GM19467 (cell line): ENCODE measurements around the gene IL12RB1.
"Not testable (repeated sequence)": the region's sequence is repeated elsewhere in the genome, so short reads cannot be mapped to it uniquely, and the experiment has no call there.

Experiments
- ATAC-seq: cut with Tn5 transposase; IDR thresholded peaks from one replicate; pipeline ENCODE4 v1.9.1; 2021; ENCODE audit warnings: mild to moderate bottlenecking, moderate library complexity; ENCODE audit not compliant: unreplicated experiment

The IL12RB1 gene

DNA sequence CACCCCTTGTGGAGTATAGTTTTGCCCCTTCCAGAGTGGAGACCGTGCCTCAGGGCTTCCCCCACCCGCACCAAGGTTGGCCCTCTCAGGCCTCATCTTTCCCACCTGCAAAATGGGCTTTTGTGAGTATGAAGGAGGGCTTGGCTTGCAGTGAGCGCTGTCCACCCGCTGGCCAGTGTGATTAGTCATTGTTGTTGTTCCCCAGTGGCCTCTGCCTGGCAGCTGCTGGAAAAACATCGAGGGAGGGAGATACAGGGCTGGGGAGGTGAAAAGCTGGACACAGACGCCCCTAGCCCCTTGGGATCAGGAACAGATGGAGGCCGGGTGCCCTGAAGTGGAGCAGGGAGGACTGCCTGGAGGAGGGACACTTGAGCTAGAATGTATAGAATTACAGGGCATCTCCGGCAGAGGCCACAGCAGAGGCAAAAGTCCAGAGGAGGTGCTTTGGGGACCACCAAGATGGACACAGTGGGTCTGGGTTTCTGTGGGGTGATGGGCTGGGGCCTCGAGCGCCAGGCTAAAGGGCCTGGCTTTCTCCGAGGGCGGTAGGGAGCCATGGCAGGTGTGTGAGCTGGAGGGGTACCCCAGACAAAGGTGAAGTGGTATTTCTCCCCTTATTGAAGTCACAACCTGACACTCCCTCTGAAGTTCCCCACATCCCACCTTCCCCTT is 3.9 kb upstream of the IL12RB1 start:
- ATAC-seq, result no peak

DNA sequence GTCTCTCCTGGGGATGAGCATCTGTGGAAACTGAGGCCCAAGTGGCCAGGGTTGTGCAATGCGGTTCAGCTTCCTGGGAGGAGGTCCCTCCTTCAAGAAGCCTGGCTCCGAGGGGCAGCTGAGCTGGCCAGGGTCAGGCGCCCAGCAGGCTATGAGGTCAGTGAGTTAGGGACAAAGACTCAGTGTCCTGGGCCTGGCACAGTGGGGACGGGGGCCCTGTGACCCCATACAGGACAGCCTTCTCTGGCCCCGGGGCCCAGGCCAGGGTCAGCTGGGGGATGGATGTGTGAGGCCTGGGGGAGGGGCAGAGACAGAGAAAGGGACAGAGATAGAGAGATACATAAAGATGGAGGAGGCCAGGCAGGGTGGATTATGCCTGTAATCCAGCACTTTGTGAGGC is 3.0 kb upstream of the IL12RB1 start:
- ATAC-seq, result no peak

DNA sequence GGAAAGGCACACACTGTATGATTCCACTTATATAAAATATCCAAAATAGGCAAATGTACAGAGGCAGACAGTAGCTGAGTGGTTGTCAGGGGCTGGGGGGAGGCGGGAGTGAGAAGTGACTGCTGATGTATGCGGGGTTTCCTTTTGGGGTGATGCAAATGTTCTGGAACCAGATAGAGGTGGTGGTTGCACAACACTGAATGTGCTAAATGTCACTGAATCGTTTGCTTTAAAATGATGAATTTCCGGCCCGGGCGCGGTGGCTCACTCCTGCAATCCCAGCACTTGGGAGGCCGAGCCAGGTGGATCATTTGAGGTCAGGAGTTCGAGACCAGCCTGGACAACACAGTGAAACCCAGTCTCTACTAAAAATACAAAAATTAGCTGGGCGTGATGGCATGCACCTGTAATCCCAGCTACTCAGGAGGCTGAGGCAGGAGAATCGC is 2.4 kb upstream of the IL12RB1 start:
- ATAC-seq, result not testable (repeated sequence)

DNA sequence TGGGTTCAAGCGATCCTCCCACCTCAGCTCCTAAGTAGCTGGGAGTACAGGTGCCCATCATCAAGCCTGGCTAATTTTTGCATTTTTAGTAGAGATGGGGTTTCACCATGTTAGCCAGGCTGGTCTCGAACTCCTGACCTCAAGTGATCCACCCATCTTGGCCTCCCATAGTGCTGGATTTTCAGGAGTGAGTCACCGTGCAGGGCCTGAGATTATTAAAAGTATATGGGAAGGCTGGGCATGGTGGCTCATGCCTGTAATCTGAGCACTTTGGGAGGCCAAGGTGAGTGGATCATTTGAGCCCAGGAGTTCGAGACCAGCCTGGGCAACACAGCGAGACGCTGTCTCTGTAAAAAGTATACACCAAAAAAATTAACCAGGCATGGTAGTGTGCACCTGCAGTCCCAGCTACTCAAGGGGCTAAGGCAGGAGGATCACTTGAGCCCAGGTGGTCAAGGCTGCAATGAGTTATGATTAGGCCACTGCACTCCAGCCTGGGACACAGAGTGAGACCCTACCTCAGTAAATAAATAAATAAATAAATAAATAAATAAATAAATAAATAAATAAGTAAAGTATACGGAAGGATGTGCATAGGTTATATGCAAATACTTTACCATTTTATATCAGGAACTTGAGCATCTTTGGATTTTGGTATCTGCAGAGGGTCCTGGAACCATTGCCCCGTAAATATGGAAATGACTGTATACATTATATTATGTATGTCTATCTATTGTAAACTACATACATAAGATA is 854 bp downstream of the IL12RB1 start:
- ATAC-seq, result no peak

DNA sequence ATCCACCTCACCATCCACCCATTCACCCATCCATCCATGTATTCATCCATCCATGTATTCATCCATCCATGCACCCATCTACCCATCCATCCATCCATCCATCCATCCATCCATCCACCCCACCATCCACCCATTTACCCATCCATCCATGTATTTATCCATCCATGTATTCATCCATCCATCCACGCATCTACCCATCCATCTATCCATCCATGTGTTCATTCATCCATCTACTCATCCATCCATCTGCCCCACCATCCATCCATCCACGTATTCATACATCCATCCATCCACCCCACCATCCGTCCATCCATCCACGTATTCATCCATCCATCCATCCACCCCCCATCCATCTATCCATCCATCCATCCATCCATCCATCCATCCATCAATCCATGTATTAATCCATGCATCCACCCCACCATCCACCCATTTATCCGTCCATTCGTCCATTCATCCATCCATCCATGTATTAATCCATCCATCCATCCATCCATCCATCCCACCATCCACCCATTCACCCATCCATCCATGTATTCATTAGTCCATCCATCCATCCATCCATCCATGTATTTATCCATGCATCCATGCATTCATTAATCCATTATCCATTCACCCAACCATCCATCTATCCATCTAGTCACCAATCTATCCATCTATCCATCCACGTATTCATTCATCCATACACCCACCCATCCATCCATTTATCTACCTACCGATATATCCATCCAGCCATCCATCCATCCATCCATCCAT is 2.6 kb downstream of the IL12RB1 start:
- ATAC-seq, result no peak

DNA sequence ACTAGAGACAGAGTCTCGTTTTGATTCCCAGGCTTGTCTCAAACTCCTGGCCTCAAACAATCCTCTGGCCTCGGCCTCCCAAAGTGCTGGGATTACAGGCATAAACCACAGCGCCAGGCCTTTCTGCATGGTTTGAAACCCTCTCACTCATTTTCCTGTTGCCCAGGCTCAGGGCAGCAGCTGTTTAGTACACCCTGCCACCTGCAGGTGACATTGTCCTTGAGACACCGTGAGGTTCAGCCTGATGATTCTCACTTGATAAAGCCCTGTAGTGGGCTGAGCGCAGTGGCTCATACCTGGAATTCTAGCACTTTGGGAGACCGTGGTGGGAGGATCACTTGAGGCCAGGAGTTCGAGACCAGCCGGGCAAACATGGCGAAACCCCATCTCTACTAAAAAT is 12.5 kb downstream of the IL12RB1 start:
- no peak for ATAC-seq

DNA sequence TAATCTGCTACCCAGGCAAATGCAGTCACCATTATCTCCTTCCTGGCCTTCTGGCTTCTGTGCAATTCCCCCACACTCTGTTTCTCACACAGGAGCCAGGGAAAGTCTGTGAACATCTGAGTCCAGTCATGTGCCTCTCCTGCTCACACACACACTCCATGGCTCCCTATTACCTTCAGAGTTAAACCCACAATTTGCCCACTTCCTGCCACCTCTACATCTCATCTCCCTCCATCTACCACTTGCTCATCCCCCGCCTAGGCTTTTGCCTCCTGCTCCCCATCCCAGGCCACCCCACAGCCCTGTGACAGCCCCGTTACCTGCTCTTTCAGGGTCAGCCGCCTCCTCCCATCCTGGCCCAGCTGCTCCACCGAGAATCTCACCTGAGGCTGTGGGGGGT is 13.5 kb downstream of the IL12RB1 start:
- ATAC-seq, result no peak

DNA sequence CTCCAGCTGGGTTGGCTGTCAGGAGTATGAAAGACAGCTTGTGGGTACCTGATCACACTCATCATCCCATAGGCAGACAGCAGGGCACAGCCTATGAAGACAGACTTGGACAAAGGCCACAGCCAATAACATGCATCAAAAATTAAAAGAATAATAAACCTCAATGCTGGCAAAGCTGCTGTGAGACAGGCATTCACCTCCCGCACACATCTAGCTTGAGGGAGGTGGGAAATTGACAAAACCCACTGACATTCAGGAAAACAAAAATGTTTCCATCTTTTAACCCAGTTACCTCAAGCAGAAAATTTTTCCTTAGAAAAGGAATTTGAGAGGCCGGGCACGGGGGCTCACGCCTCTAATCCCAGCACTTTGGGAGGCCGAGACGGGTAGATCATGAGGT is 14.4 kb downstream of the IL12RB1 start:
- ATAC-seq, result no peak

DNA sequence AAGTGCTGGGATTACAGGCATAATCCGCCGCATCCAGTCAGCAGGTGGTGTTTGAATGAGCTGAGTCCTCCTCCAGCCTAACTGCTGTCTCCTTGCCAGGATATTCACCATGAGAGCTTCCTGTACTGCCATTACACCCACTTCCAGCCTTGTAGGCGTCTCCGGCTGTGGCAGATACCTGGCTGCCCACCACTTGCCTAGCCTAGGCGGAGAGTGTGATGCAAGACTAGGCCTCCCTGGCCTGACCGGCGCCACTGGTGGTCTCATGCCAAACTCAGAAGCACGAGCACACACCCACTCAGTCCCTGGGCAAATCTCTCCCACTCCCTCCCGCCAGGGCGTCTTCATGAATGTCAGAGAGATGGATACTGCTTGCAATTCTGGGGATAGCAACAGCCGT is 16.6 kb downstream of the IL12RB1 start:
- no peak for ATAC-seq

DNA sequence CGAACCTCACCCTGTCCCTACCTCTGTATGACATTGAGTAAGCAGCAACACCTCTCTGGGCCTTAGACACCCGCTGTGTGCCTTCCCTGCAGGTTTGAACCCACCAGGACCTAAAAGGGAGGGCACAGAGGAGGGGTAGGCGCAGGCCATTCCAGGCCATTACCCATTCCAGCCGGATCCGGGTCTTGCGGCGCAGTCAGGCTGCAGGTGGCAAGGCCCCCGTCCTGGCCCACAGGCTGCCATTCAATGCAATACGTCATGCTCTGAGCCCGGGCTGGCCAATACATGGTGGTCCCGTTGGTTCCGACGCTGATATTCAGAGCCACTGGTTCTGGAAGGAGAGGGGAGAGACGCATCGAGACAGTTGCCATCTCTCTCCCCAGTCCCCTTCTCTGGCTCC is 17.4 kb downstream of the IL12RB1 start:
- no peak for ATAC-seq

DNA sequence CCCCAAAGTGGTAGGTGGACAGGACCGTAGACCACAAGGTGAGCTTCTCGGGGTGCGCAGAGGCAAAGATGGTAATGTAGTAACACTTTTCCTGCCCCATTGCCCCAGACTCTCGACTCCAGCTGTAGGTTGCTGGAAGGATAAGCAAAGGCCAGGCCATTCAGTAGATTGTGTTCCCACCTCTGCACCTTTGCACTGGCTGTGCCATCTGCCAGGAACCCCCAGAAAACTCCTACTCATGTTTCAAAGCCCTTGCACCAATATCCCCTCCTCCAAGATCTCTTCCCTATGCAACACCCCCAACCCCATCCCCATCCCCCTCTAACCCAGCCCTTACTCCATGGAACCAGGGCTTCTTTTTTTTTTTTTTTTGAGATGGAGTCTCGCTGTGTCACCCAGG is 18.3 kb downstream of the IL12RB1 start:
- ATAC-seq, result no peak

DNA sequence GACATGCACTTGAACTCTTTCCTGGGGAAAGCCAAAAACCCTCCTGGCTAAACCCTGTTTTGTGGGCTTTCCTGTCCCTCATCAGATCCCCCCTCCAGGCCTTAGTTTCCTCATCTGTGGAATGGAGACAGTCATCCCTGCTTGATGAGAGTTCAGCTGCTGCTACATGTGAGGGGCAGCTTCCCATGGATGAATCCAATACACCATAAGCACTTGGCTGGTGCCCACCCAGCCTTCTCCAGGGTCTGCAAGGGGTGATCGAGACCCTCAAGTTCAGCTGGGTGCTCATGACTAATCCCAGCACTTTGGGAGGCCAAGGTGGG is 21.6 kb downstream of the IL12RB1 start:
- no peak for ATAC-seq

DNA sequence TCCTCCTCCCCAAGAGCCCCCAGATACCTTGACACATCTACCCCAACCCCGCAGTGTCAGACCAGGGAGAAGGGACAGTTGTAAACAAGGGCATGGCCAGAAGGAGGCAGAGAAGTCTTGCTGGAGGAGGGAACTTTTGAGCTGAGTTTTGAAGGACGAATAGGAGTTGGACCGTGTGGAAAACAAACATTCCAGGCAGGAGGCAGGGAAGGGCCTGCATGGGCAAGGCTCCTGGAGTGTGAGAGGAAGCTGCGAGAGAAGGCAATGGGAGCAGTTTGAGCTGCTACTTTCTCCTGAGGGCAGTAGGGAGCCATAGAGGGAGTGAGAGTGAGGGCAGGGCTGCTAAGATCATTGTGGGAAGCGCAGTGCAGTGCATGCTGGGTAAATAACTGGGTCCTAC is 23.3 kb downstream of the IL12RB1 start:
- no peak for ATAC-seq

DNA sequence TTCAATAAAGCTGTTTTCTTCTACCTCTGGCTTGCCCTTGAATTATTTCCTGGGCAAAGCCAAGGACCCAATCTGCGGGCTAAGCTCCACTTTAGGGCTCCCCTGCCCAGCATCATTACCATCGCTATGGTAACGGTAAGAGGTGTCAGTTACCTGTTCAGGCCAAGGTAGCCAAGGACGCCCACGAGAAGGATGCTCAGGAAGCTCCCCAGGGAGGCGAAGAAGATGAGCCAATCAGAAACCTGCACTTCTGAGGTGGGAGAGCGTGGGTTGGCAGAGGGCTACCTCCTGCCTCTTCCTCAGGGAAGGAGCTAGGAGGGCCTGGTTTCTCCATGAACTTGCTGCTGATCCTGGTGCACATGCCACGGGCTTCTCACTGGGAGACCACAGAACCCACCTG is 24.7 kb downstream of the IL12RB1 start:
- ATAC-seq, result no peak

DNA sequence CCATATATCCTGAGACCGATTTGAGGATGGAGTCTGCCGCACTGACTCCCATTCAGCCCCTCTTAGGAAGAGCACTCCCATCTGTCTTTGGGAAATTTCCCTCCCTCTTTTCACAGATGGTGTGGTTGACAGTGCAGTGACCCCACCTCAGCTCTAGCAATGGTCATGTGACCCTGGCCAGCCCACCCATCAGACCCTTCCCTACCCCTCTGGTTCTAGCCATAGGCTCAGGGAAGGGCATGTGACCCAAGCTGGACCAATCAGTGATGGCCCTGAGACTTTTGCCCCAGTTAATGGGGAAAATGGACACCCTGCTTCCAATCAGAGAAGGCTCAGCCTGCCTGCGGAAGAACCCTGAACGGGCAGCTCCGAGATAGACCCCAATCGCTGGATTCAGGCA is 26.3 kb downstream of the IL12RB1 start:
- no peak for ATAC-seq

DNA sequence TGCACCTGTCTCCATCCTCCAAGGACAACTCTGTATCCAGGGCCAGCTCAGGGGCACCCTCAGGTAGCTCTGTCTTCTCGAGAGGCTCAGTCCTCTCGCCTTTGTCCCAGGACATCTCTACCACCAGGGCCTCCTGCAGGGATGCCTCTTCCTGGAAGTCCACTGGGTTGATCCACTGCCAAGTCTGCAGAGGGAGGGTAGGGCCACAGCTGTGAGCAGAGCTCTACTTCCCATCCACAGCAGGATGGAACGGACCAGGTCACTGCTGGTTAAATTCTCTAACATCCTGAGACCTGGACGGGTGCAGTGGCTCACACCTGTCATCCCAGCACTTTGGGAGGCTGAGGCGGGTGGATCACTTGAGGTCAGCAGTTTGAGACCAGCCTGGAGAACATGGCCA is 26.8 kb downstream of the IL12RB1 start:
- no peak for ATAC-seq

DNA sequence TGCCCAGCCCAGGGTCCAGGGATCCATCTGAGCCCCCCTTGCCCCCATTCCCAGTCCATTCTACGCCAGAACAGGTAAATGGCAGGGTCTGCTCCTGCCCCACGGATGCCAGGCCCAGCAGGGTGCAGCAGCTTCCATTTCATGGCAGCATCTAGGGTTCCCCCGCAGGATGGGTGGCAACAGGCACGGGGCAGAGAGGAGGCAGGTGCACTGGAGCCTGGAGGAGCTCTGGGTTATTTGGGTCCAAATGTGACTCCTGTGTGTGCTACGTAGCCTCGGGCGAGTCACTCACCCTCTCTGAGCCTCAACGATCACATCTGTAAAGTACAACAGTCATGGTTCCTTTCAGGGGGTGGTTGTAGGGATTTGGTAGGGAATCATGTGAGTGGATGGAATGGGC is 27.4 kb downstream of the IL12RB1 start:
- ATAC-seq, result no peak

DNA sequence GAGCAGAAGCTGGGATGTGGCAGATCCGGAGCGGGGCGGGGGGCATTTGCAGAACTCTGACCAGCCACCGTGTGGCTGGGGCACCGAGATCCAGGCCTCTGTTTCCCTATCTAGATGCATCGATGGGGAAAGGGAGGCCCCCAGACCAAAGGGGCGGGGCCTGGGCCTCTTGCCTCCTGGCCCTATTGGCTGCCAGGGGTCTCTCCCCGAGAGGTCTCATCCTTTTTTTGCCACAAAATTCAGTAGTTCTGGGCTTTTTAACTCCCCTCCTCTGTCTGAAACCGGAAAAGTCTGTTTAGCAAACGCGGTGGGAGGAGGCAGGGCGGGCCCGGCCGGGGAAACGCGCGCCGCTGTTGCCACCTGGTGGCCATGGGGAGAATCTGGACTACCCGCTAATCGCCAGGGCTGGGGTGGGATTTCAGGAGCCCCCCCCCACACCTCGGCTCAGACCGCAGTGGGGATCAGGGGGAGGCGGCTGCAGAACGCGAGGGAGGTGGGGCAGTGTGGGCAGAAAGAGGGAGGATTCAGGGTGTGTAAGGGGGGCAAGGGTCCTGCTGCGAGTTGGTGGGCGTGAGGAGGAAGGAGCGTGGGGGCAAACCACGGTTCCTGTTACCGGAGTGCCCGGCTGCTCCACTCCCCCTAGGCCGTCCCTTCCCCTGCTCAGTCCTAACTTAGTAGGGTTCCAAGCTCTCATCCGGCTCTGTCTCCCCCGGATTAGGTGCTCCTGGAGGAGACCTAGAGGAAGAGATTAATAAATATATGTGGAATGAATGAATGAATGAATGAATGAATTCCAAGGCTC is 28.3 kb downstream of the IL12RB1 start:
- no peak for ATAC-seq

DNA sequence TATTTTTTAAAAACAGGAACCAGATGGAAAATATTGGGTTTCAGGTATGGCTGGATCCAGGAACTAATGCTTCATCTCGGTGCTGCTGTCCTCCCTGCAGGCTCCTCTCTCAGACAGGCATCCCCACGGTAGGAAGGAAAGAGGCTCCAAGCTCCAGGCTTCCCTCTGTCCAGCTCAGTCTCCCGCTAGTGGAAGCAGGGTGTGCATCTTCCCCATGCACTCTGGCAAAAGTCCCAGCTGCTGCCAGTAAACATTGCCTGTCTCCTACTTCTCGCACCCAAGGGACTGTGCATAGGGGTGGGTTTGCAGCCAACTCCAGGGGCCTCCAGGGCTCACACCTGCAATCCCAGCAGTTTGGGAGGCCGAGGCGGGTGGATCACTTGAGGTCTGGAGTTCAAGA is 29.2 kb downstream of the IL12RB1 start:
- ATAC-seq, result no peak

DNA sequence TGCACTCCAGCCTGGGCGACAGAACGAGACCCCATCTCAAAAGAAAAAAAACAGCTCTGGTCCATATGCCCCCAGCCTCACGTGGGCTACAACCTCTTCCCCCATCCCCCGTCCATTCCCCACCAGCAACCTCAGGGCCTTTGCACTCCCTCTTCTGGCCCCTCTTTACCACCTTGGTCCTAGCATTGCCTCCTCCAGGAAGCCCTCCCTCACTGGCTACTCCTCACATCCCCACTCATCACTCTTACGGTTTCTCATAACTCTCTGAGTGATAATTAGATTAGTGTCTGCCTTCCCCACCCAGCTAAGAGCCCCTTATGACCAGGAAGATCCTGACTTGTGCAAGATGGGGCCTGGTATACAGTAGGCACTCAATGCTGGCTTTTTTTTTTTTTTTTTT is 30.8 kb downstream of the IL12RB1 start:
- no peak for ATAC-seq

DNA sequence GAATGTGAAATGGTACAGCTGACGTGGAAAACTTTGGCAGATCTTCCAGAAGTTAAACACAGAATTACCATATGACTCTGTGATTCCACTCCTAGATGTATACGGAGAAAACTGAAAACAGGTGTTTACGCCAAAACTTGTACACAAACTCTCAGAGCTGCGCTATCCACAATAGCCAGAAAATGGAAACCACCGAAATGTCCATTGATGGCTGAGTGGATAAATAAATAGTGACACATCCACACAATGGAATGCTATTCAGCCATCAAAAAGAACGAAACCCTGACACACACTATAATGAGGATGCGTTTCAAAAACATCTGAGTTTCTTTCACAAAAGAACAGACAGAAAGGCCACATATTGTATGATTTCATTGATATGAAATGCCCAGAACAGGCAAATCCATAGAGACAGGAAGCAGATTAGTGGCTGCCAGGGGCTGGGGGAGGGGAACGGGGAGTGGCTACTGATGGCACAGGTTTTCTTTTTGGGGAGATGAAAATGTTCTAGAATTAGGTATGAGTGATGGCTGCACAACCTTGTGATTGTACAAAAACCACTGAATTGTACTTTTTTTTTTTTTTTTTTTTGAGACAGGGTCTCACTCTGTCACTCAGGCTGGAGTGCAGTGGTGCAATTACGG is 33.0 kb downstream of the IL12RB1 start:
- ATAC-seq, result no peak
